Stimulated activated CD4-positive, alpha-beta T cell treated with anti-CD3 and anti-CD28 coated beads, Interleukin-1b, Interleukin-23, amount 100 ng/mL, for 24 hours (primary cell): ENCODE measurements around the gene APOBEC3G.

Experiments
- DNase-seq, 4 experiments: peaks; one replicate each; pipeline ENCODE4 v3.0.0-alpha.2; 2020; ENCODE audit warnings: low read depth in 4 of 4, low spot score in 1 of 4

APOBEC3G gene

GRCh38 chr22:39120983-39121382, 43.9 kb downstream of the APOBEC3G start:
- DNase-seq: no peak

- no peak for DNase-seq
Measured at GRCh38 chr22:39122772-39123470, 45.8 kb downstream of the APOBEC3G start.

- DNase-seq: no peak
Measured at GRCh38 chr22:39123751-39124581, 46.9 kb downstream of the APOBEC3G start.

GRCh38 chr22:39125622-39126021, 48.5 kb downstream of the APOBEC3G start:
- DNase-seq: no peak

GRCh38 chr22:39128508-39128907, 51.4 kb downstream of the APOBEC3G start:
- DNase-seq: no peak

- DNase-seq: no peak
Measured at GRCh38 chr22:39129081-39129480, 52.0 kb downstream of the APOBEC3G start.

- no peak for DNase-seq
Measured at GRCh38 chr22:39129746-39130145, 52.7 kb downstream of the APOBEC3G start.

GRCh38 chr22:39130152-39130704, 53.2 kb downstream of the APOBEC3G start:
- DNase-seq: no peak

GRCh38 chr22:39130892-39131855, 54.1 kb downstream of the APOBEC3G start:
- no peak for DNase-seq

- no peak for DNase-seq
Measured at GRCh38 chr22:39132281-39132680, 55.2 kb downstream of the APOBEC3G start.

GRCh38 chr22:39132871-39133524, 55.9 kb downstream of the APOBEC3G start:
- DNase-seq: no peak

- no peak for DNase-seq
Measured at GRCh38 chr22:39133871-39134270, 56.8 kb downstream of the APOBEC3G start.

- no peak for DNase-seq
Measured at GRCh38 chr22:39134366-39135091, 57.5 kb downstream of the APOBEC3G start.

- DNase-seq: peak in 1 of 4 experiments; percentile 16
Measured at GRCh38 chr22:39135092-39135896, 58.2 kb downstream of the APOBEC3G start.

- no peak for DNase-seq
Measured at GRCh38 chr22:39136317-39136716, 59.2 kb downstream of the APOBEC3G start.
